Esophagus squamous epithelium (tissue), 5 donors: ENCODE results near the gene RTN4R. TPM values are rescaled to one million over a fixed set of nuclear protein-coding genes. Genes with fewer than 3 reads are reported as not detected.

ENCODE experiments used
- DNase-seq: peaks from one replicate; lab custom pipeline; 2025; lab: John Stamatoyannopoulos, UW
- H3K27ac ChIP-seq, 4 donors: fragments of 200-600 bp; sonication (generic); one replicate each; pipeline ENCODE4 v1.5.1; 2016 to 2019; ENCODE audit warnings: mild to moderate bottlenecking in 1 of 4
- H3K27me3 ChIP-seq, 4 donors: fragments of 200-600 bp; sonication (generic); 1 replicate in 3 of 4; 2 replicates in 1 of 4; pipeline versions ENCODE4 v1.5.1 to v1.6.0; 2017 to 2021; ENCODE audit warnings: antibody characterized with exemption in 1 of 4
- H3K36me3 ChIP-seq, 3 donors: fragments of 200-600 bp; sonication (generic); one replicate each; pipeline ENCODE4 v1.5.1; 2016 to 2019
- H3K4me1 ChIP-seq, 3 donors: fragments of 200-600 bp; sonication (generic); one replicate each; pipeline ENCODE4 v1.5.1; 2017 to 2019
- H3K4me3 ChIP-seq, 4 donors: fragments of 200-600 bp; sonication (generic); 1 replicate in 3 of 4; 2 replicates in 1 of 4; pipeline ENCODE4 v1.5.1; 2016 to 2019; ENCODE audit warnings: mild to moderate bottlenecking in 2 of 4, moderate library complexity in 1 of 4
- H3K9me3 ChIP-seq, 3 donors: fragments of 200-600 bp; sonication (generic); one replicate each; pipeline ENCODE4 v1.5.1; 2016 to 2019
- CTCF ChIP-seq, 6 experiments: fragments of 450-650 bp in 4 of 6; fragments of 200-600 bp in 2 of 6; sonication (generic) in 2 of 6; IDR thresholded peaks; one replicate each; pipeline ENCODE4 v1.5.1; 2016 to 2019; ENCODE audit warnings: antibody characterized with exemption in 6 of 6, mild to moderate bottlenecking in 4 of 6, moderate library complexity in 4 of 6
- POLR2A ChIP-seq, 4 donors: fragments of 450-650 bp; IDR thresholded peaks; one replicate each; pipeline ENCODE4 v1.6.1; 2017; ENCODE audit warnings: antibody characterized with exemption in 4 of 4, mild to moderate bottlenecking in 4 of 4, moderate library complexity in 3 of 4
- WGBS, 2 donors: methylation state at CpG; one replicate each; pipeline ENCODE4 v1.1.5; 2018; 5-methylcytosine and 5-hydroxymethylcytosine counted together
- intact Hi-C: fragments of 100-400 bp; cut with DNase I; formaldehyde crosslinking; loops from one replicate; pipeline ENCODE4 v1.15.0; 2022
- total RNA-seq, 4 donors: library from RNA; depleted of rRNA; stranded (reverse); fragments of >200 nt; gene quantifications; one replicate each; pipeline ENCODE4 v1.1.0, GENCODE V29; 2016
- donor health status: DM: yes; HTN: yes; CAD: no.

The RTN4R gene
- total RNA-seq, 4 donors from 2014 or later: 0.97 to 3.9 (median 2.5) TPM

GRCh38 chr22:20197407-20198030, 70.6 kb downstream of the RTN4R start:
- intact Hi-C loops: no loop called here
- no peaks in the 10 kb centered on the region for H3K9me3 ChIP-seq
- WGBS, 2 donors: 78 to 89% methylated on average over 12 to 14 of the region's 18 CpGs
- no peaks in the 10 kb centered on the region for H3K36me3 ChIP-seq
- peaks cover 0 to 18% (median 0%) of the 10 kb centered on the region in 4 donors for H3K27me3 ChIP-seq
- no peaks in the 10 kb centered on the region for H3K4me1 ChIP-seq
- TF ChIP-seq CTCF (IDR thresholded peaks at IDR 0.05) (no peak), POLR2A (IDR thresholded peaks at IDR 0.05) (no peak)
- DNase-seq: no peak
- H3K27ac ChIP-seq: no peak overlapping the region
- H3K4me3 ChIP-seq: no peak overlapping the region

GRCh38 chr22:20196094-20196842, 71.8 kb downstream of the RTN4R start:
- Histone ChIP-seq H3K4me3 (no peak overlapping the region), H3K27me3 (peaks cover 0 to 8% (median 0%) of the 10 kb centered on the region in 4 donors), H3K4me1 (no peaks in the 10 kb centered on the region), H3K27ac (no peak overlapping the region), H3K36me3 (no peaks in the 10 kb centered on the region), H3K9me3 (no peaks in the 10 kb centered on the region)
- DNase-seq: no peak
- 76 to 100% methylated on average over 1 to 3 of the region's 19 CpGs for WGBS, 2 donors
- TF ChIP-seq POLR2A (IDR thresholded peaks at IDR 0.05) (no peak), CTCF (IDR thresholded peaks at IDR 0.05) (no peak)
- intact Hi-C loops: no loop called here

GRCh38 chr22:20194681-20195593, 73.2 kb downstream of the RTN4R start:
- no peak overlapping the region for H3K4me3 ChIP-seq
- no peak overlapping the region for H3K27ac ChIP-seq
- TF ChIP-seq CTCF (IDR thresholded peaks at IDR 0.05): no peak
- no peak for TF ChIP-seq POLR2A (IDR thresholded peaks at IDR 0.05)
- WGBS, 2 donors: 60 to 73% methylated on average over 1 to 3 of the region's 15 CpGs
- DNase-seq: no peak
- H3K4me1 ChIP-seq: no peaks in the 10 kb centered on the region
- no peaks in the 10 kb centered on the region for H3K36me3 ChIP-seq
- H3K9me3 ChIP-seq: no peaks in the 10 kb centered on the region
- H3K27me3 ChIP-seq: peaks cover 0 to 8% (median 0%) of the 10 kb centered on the region in 4 donors
- intact Hi-C loops: no loop called here

GRCh38 chr22:20193761-20194494, 74.2 kb downstream of the RTN4R start:
- Histone ChIP-seq H3K27ac (no peak overlapping the region), H3K4me3 (no peak overlapping the region), H3K9me3 (no peaks in the 10 kb centered on the region), H3K36me3 (no peaks in the 10 kb centered on the region), H3K27me3 (peaks cover 0 to 5% (median 0%) of the 10 kb centered on the region in 4 donors), H3K4me1 (no peaks in the 10 kb centered on the region)
- 47% methylated on average over 4 of the region's 17 CpGs; no CpG with 5 or more reads in 1 of the 2 donors for WGBS, 2 donors
- DNase-seq: no peak
- intact Hi-C loops: no loop called here
- TF ChIP-seq CTCF (IDR thresholded peaks at IDR 0.05): no peak
- no peak for TF ChIP-seq POLR2A (IDR thresholded peaks at IDR 0.05)
